Nephron (organoid): Measurements from ENCODE around the gene GGN.

Source experiments
- H3K27ac Mint-ChIP-seq, 3 experiments: 2 replicates each; pipeline ENCODE4 v1.8.0; 2020; ENCODE audit warnings: mixed read lengths in 3 of 3, mild to moderate bottlenecking in 2 of 3, moderate library complexity in 1 of 3
- H3K27me3 Mint-ChIP-seq: 2 replicates; pipeline ENCODE4 v1.8.0; 2021; ENCODE audit warnings: low read depth, mild to moderate bottlenecking, moderate library complexity, mixed read lengths
- H3K36me3 Mint-ChIP-seq: 2 replicates; pipeline ENCODE4 v1.8.0; 2020; ENCODE audit warnings: low read depth, mixed read lengths
- H3K4me1 Mint-ChIP-seq: 2 replicates; pipeline ENCODE4 v1.8.0; 2020; ENCODE audit warnings: mixed read lengths
- H3K4me3 Mint-ChIP-seq, 3 experiments: 2 replicates each; pipeline ENCODE4 v1.8.0; 2020; ENCODE audit warnings: mild to moderate bottlenecking in 3 of 3, mixed read lengths in 3 of 3, moderate library complexity in 2 of 3
- H3K9me3 Mint-ChIP-seq: 2 replicates; pipeline ENCODE4 v1.8.0; 2020; ENCODE audit warnings: mixed read lengths
- CTCF ChIP-seq, 3 experiments: fragments of 200-600 bp; sonication (generic); IDR thresholded peaks; one replicate each; pipeline ENCODE4 v1.5.0; 2021; ENCODE audit warnings: antibody characterized with exemption in 3 of 3; ENCODE audit not compliant: unreplicated experiment in 3 of 3

Gene GGN

GRCh38 chr19:38424272-38424671 lies 36.4 kb upstream of the GGN start:
- H3K9me3 Mint-ChIP-seq = no peaks in the 10 kb centered on the region
- no peak overlapping the region for H3K4me3 Mint-ChIP-seq
- no peaks in the 10 kb centered on the region for H3K36me3 Mint-ChIP-seq
- TF ChIP-seq CTCF (IDR thresholded peaks at IDR 0.05; ENCODE audit: unreplicated experiment in 3 of 3) = no peak
- H3K27me3 Mint-ChIP-seq = peaks cover 5% of the 10 kb centered on the region
- H3K4me1 Mint-ChIP-seq = peaks cover 5% of the 10 kb centered on the region
- H3K27ac Mint-ChIP-seq = no peak overlapping the region

GRCh38 chr19:38422438-38422837 lies 34.6 kb upstream of the GGN start:
- Mint-ChIP-seq H3K9me3 (no peaks in the 10 kb centered on the region), H3K36me3 (no peaks in the 10 kb centered on the region), H3K27me3 (peaks cover 17% of the 10 kb centered on the region), H3K4me1 (peaks cover 7% of the 10 kb centered on the region), H3K27ac (no peak overlapping the region), H3K4me3 (no peak overlapping the region)
- TF ChIP-seq CTCF (IDR thresholded peaks at IDR 0.05; ENCODE audit: unreplicated experiment in 3 of 3) = no peak

- Mint-ChIP-seq H3K27me3 (peaks cover 21% of the 10 kb centered on the region), H3K4me3 (no peak overlapping the region), H3K9me3 (no peaks in the 10 kb centered on the region), H3K27ac (no peak overlapping the region), H3K36me3 (no peaks in the 10 kb centered on the region), H3K4me1 (peaks cover 12% of the 10 kb centered on the region)
- TF ChIP-seq CTCF (IDR thresholded peaks at IDR 0.05; ENCODE audit: unreplicated experiment in 3 of 3) = no peak
These were observed 34.0 kb upstream of the GGN start for GRCh38 chr19:38421856-38422255.

GRCh38 chr19:38420935-38421334 lies 33.1 kb upstream of the GGN start:
- H3K4me1 Mint-ChIP-seq = peaks cover 7% of the 10 kb centered on the region
- no peak for TF ChIP-seq CTCF (IDR thresholded peaks at IDR 0.05; ENCODE audit: unreplicated experiment in 3 of 3)
- no peak overlapping the region for H3K4me3 Mint-ChIP-seq
- no peak overlapping the region for H3K27ac Mint-ChIP-seq
- no peaks in the 10 kb centered on the region for H3K9me3 Mint-ChIP-seq
- no peaks in the 10 kb centered on the region for H3K36me3 Mint-ChIP-seq
- H3K27me3 Mint-ChIP-seq = peaks cover 21% of the 10 kb centered on the region

GRCh38 chr19:38417544-38418506 lies 30.0 kb upstream of the GGN start:
- Mint-ChIP-seq H3K27me3 (peaks cover 21% of the 10 kb centered on the region), H3K4me1 (peaks cover 7% of the 10 kb centered on the region), H3K9me3 (no peaks in the 10 kb centered on the region), H3K27ac (no peak overlapping the region), H3K36me3 (no peaks in the 10 kb centered on the region), H3K4me3 (peak overlapping the region; percentile 56 to 72 (median 70))
- TF ChIP-seq CTCF (IDR thresholded peaks at IDR 0.05; ENCODE audit: unreplicated experiment in 3 of 3) = no peak

- H3K4me3 Mint-ChIP-seq = peak overlapping the region; percentile 56 to 72 (median 70)
- peaks cover 7% of the 10 kb centered on the region for H3K4me1 Mint-ChIP-seq
- H3K27me3 Mint-ChIP-seq = peaks cover 21% of the 10 kb centered on the region
- H3K36me3 Mint-ChIP-seq = no peaks in the 10 kb centered on the region
- no peaks in the 10 kb centered on the region for H3K9me3 Mint-ChIP-seq
- TF ChIP-seq CTCF (IDR thresholded peaks at IDR 0.05; ENCODE audit: unreplicated experiment in 3 of 3) = no peak
- H3K27ac Mint-ChIP-seq = no peak overlapping the region
These were observed 29.3 kb upstream of the GGN start for GRCh38 chr19:38417146-38417543.
